Mucosa of stomach (tissue), 1 donor: ENCODE results near the gene BCAS1.

Source experiments
- H3K27me3 ChIP-seq: one replicate; pipeline ENCODE4 v1.7.0; 2013; ENCODE audit warnings: mild to moderate bottlenecking, low read length; ENCODE audit not compliant: control insufficient read depth, insufficient read depth
- H3K36me3 ChIP-seq: one replicate; pipeline ENCODE4 v1.7.0; 2013; ENCODE audit warnings: low read length; ENCODE audit not compliant: control insufficient read depth, insufficient read depth
- H3K4me1 ChIP-seq: one replicate; pipeline ENCODE4 v1.7.0; 2013; ENCODE audit warnings: mild to moderate bottlenecking, low read length; ENCODE audit not compliant: control insufficient read depth, insufficient read depth
- H3K4me3 ChIP-seq: one replicate; pipeline ENCODE4 v1.7.0; 2013; ENCODE audit warnings: low read length
- H3K9ac ChIP-seq: one replicate; pipeline ENCODE4 v1.7.0; 2013; ENCODE audit warnings: mild to moderate bottlenecking, low read length, moderate library complexity
- H3K9me3 ChIP-seq: one replicate; pipeline ENCODE4 v1.7.0; 2013; ENCODE audit warnings: mild to moderate bottlenecking, low read length, moderate library complexity; ENCODE audit not compliant: control insufficient read depth
- donor health status: Pancreatic carcinoma.

The BCAS1 gene

GRCh38 chr20:53902968-53903651 lies 167.3 kb downstream of the BCAS1 start:
- no peaks in the 10 kb centered on the region for H3K36me3 ChIP-seq
- no peak overlapping the region for H3K4me3 ChIP-seq
- no peaks in the 10 kb centered on the region for H3K27me3 ChIP-seq
- H3K4me1 ChIP-seq = peaks cover 44% of the 10 kb centered on the region
- H3K9me3 ChIP-seq = no peaks in the 10 kb centered on the region
- no peak overlapping the region for H3K9ac ChIP-seq

GRCh38 chr20:53901497-53902096 lies 168.8 kb downstream of the BCAS1 start:
- H3K4me3 ChIP-seq = no peak overlapping the region
- peaks cover 42% of the 10 kb centered on the region for H3K4me1 ChIP-seq
- no peaks in the 10 kb centered on the region for H3K27me3 ChIP-seq
- no peaks in the 10 kb centered on the region for H3K9me3 ChIP-seq
- H3K36me3 ChIP-seq = no peaks in the 10 kb centered on the region
- no peak overlapping the region for H3K9ac ChIP-seq

- no peaks in the 10 kb centered on the region for H3K36me3 ChIP-seq
- peaks cover 42% of the 10 kb centered on the region for H3K4me1 ChIP-seq
- H3K9me3 ChIP-seq = no peaks in the 10 kb centered on the region
- H3K4me3 ChIP-seq = no peak overlapping the region
- H3K9ac ChIP-seq = no peak overlapping the region
- no peaks in the 10 kb centered on the region for H3K27me3 ChIP-seq
Measured at GRCh38 chr20:53901064-53901463, 169.3 kb downstream of the BCAS1 start.

GRCh38 chr20:53900380-53900999 lies 169.9 kb downstream of the BCAS1 start:
- Histone ChIP-seq H3K4me3 (no peak overlapping the region), H3K36me3 (no peaks in the 10 kb centered on the region), H3K9me3 (no peaks in the 10 kb centered on the region), H3K9ac (no peak overlapping the region), H3K4me1 (peaks cover 42% of the 10 kb centered on the region), H3K27me3 (no peaks in the 10 kb centered on the region)

GRCh38 chr20:53899351-53900167 lies 170.8 kb downstream of the BCAS1 start:
- Histone ChIP-seq H3K4me1 (peaks cover 42% of the 10 kb centered on the region), H3K36me3 (no peaks in the 10 kb centered on the region), H3K9me3 (no peaks in the 10 kb centered on the region), H3K9ac (peak overlapping the region; percentile 19), H3K4me3 (no peak overlapping the region), H3K27me3 (no peaks in the 10 kb centered on the region)

GRCh38 chr20:53898556-53898931 lies 171.8 kb downstream of the BCAS1 start:
- Histone ChIP-seq H3K36me3 (no peaks in the 10 kb centered on the region), H3K4me3 (no peak overlapping the region), H3K9me3 (no peaks in the 10 kb centered on the region), H3K4me1 (peaks cover 42% of the 10 kb centered on the region), H3K27me3 (no peaks in the 10 kb centered on the region), H3K9ac (no peak overlapping the region)

GRCh38 chr20:53897884-53898555 lies 172.4 kb downstream of the BCAS1 start:
- Histone ChIP-seq H3K4me1 (peaks cover 45% of the 10 kb centered on the region), H3K4me3 (no peak overlapping the region), H3K9ac (no peak overlapping the region), H3K27me3 (no peaks in the 10 kb centered on the region), H3K9me3 (no peaks in the 10 kb centered on the region), H3K36me3 (no peaks in the 10 kb centered on the region)

GRCh38 chr20:53896647-53897046 lies 173.7 kb downstream of the BCAS1 start:
- no peaks in the 10 kb centered on the region for H3K36me3 ChIP-seq
- peaks cover 44% of the 10 kb centered on the region for H3K4me1 ChIP-seq
- no peak overlapping the region for H3K4me3 ChIP-seq
- H3K9ac ChIP-seq = no peak overlapping the region
- no peaks in the 10 kb centered on the region for H3K27me3 ChIP-seq
- H3K9me3 ChIP-seq = no peaks in the 10 kb centered on the region

- H3K9ac ChIP-seq = no peak overlapping the region
- H3K4me3 ChIP-seq = no peak overlapping the region
- no peaks in the 10 kb centered on the region for H3K9me3 ChIP-seq
- no peaks in the 10 kb centered on the region for H3K36me3 ChIP-seq
- peaks cover 37% of the 10 kb centered on the region for H3K4me1 ChIP-seq
- no peaks in the 10 kb centered on the region for H3K27me3 ChIP-seq
Measured at GRCh38 chr20:53896041-53896440, 174.4 kb downstream of the BCAS1 start.

GRCh38 chr20:53895385-53895755 lies 175.0 kb downstream of the BCAS1 start:
- H3K4me1 ChIP-seq = peaks cover 31% of the 10 kb centered on the region
- no peak overlapping the region for H3K9ac ChIP-seq
- H3K27me3 ChIP-seq = no peaks in the 10 kb centered on the region
- no peaks in the 10 kb centered on the region for H3K9me3 ChIP-seq
- H3K36me3 ChIP-seq = no peaks in the 10 kb centered on the region
- no peak overlapping the region for H3K4me3 ChIP-seq

GRCh38 chr20:53894707-53895384 lies 175.5 kb downstream of the BCAS1 start:
- no peak overlapping the region for H3K9ac ChIP-seq
- no peak overlapping the region for H3K4me3 ChIP-seq
- H3K36me3 ChIP-seq = no peaks in the 10 kb centered on the region
- H3K27me3 ChIP-seq = no peaks in the 10 kb centered on the region
- no peaks in the 10 kb centered on the region for H3K9me3 ChIP-seq
- peaks cover 26% of the 10 kb centered on the region for H3K4me1 ChIP-seq
